Panc1 (cell line): Measurements from ENCODE around the gene METTL26. TPM values are rescaled to one million over a fixed set of nuclear protein-coding genes. Genes with fewer than 3 reads are reported as not detected.
A peak's percentile ranks its signal among the peaks of the same experiment; 100 is the strongest.

Source experiments
- ATAC-seq: fragments of 200-7000 bp; cut with Tn5 transposase; 2 replicates; pipeline ENCODE4 v1.9.1; 2020; ENCODE audit warnings: mild to moderate bottlenecking, moderate library complexity
- BruUV-seq: library from RNA; stranded (reverse); fragments of 400-500 nt; replicated peaks from 2 replicates; lab custom pipeline; 2021; lab: Mats Ljungman, UMichigan
- CTCF ChIA-PET: fragments of 300-600 bp; sonication (Branson Sonifier 250); formaldehyde crosslinking; loops from one replicate; lab custom pipeline; 2022; ENCODE audit warnings: antibody characterized with exemption; lab: Charles Lee
- POLR2A ChIA-PET: fragments of 300-600 bp; sonication (Branson Sonifier 250); formaldehyde crosslinking; loops from one replicate; lab custom pipeline; 2022; ENCODE audit warnings: antibody characterized with exemption; lab: Charles Lee
- DNase-seq: peaks from one replicate; pipeline ENCODE4 v3.0.0-alpha.2; 2010; ENCODE audit warnings: low read depth, low spot score
- H3K27ac ChIP-seq: 2 replicates; pipeline ENCODE4 v1.5.1; 2011; ENCODE audit warnings: mild to moderate bottlenecking, low read length, inconsistent platforms
- H3K27me3 ChIP-seq: fragments of 200-500 bp; sonication (Bioruptor generic); 2 replicates; pipeline ENCODE4 v1.6.0; 2014; ENCODE audit warnings: low read length, inconsistent platforms; ENCODE audit not compliant: control insufficient read depth, insufficient read depth
- H3K36me3 ChIP-seq: fragments of 200-500 bp; sonication (Bioruptor generic); 2 replicates; pipeline ENCODE4 v1.5.1; 2014; ENCODE audit warnings: inconsistent platforms, mild to moderate bottlenecking, low read length, moderate library complexity; ENCODE audit not compliant: control insufficient read depth, insufficient read depth
- H3K4me1 ChIP-seq: 2 replicates; pipeline ENCODE4 v1.5.1; 2011; ENCODE audit warnings: inconsistent platforms, mild to moderate bottlenecking, low read length, moderate library complexity; ENCODE audit not compliant: control insufficient read depth, insufficient read depth
- H3K4me3 ChIP-seq, 2 experiments: 2 replicates each; pipeline ENCODE4 v1.5.1; 2011 to 2012; ENCODE audit warnings: low read depth in 2 of 2, low read length in 2 of 2, mild to moderate bottlenecking in 2 of 2, inconsistent platforms in 1 of 2, moderate library complexity in 1 of 2
- H3K9me3 ChIP-seq: fragments of 200-500 bp; sonication (Bioruptor generic); 2 replicates; pipeline ENCODE4 v1.5.1; 2014; ENCODE audit warnings: low read depth, mild to moderate bottlenecking, inconsistent platforms, low read length, moderate library complexity; ENCODE audit not compliant: control insufficient read depth, insufficient read depth
- POLR2AphosphoS5 ChIP-seq: IDR thresholded peaks from 2 replicates; pipeline ENCODE4 v1.6.1; 2012; ENCODE audit warnings: mild to moderate bottlenecking, low read depth, low read length, moderate library complexity
- REST ChIP-seq, 2 experiments: IDR thresholded peaks; 2 replicates each; pipeline ENCODE4 v1.6.1; 2011 to 2012; ENCODE audit warnings: low read depth in 2 of 2, control low read depth in 1 of 2, low read length in 1 of 2, mild to moderate bottlenecking in 1 of 2, moderate library complexity in 1 of 2; ENCODE audit not compliant: insufficient read depth in 1 of 2
- SIN3A ChIP-seq: IDR thresholded peaks from 2 replicates; pipeline ENCODE4 v1.6.1; 2012; ENCODE audit warnings: low read depth, mild to moderate bottlenecking, low read length, moderate library complexity, borderline replicate concordance; ENCODE audit not compliant: insufficient read depth
- TCF7L2 ChIP-seq: IDR thresholded peaks from 2 replicates; pipeline ENCODE4 v1.6.1; 2011; ENCODE audit warnings: mild to moderate bottlenecking, low read depth, low read length, inconsistent platforms
- in situ Hi-C: cut with HindIII; loops from 2 replicates; pipeline ENCODE4 v1.10.0; 2016; ENCODE audit warnings: low sequenced_read_pairs, low pct_unique_long_range_greater_than_20kb
- intact Hi-C: fragments of 100-400 bp; cut with micrococcal nuclease; formaldehyde crosslinking; loops from one replicate; pipeline ENCODE4 v1.10.0; 2022; ENCODE audit not compliant: unreplicated experiment
- total RNA-seq: library from RNA; stranded (reverse); gene quantifications from one replicate; pipeline ENCODE4 v1.2.1, GENCODE V29; 2021; ENCODE audit not compliant: unreplicated experiment
- TF ChIP-seq, protein P1 (sequence below): fragments of 450-650 bp; IDR thresholded peaks from 2 replicates; pipeline ENCODE4 v1.5.1; 2017; ENCODE audit warnings: mild to moderate bottlenecking

METTL26 gene
- total RNA-seq, 1 experiment from 2014 or later, result 91.8 TPM

- intact Hi-C loops, result no loop called here
Measured at GRCh38 chr16:642189-643049, 6.3 kb upstream of the METTL26 start.

GRCh38 chr16:641326-642188, 5.5 kb upstream of the METTL26 start, which contains the start of gene MCRIP2:
Gene MCRIP2 (plus strand): TSS chr16:641828. CDS start chr16:641992, 164 bp downstream.
- peak within 1 kb of the TSS; percentile 64 to 75 for H3K4me3 ChIP-seq
- H3K4me1 ChIP-seq, result peaks cover 53% of the 10 kb centered on the region
- no TSS peak for BruUV-seq
- CTCF ChIA-PET, result no interaction called here
- no peaks in the 10 kb centered on the region for H3K27me3 ChIP-seq
- ATAC-seq (peak; percentile 67), DNase-seq (no peak)
- intact Hi-C loops, result no loop called here
- peak within 1 kb of the TSS; percentile 91 for H3K27ac ChIP-seq
- in situ Hi-C loops, result no loop called here
- H3K36me3 ChIP-seq, result no peaks in the 10 kb centered on the region
- no peaks in the 10 kb centered on the region for H3K9me3 ChIP-seq
- POLR2A ChIA-PET, result no interaction called here
- no peak for TF ChIP-seq TCF7L2
- TF ChIP-seq SIN3A, result peak; percentile 58; the same call in 1 of the 2 replicates
- peak; percentile 50 for TF ChIP-seq POLR2AphosphoS5
- TF ChIP-seq, protein P1, sequence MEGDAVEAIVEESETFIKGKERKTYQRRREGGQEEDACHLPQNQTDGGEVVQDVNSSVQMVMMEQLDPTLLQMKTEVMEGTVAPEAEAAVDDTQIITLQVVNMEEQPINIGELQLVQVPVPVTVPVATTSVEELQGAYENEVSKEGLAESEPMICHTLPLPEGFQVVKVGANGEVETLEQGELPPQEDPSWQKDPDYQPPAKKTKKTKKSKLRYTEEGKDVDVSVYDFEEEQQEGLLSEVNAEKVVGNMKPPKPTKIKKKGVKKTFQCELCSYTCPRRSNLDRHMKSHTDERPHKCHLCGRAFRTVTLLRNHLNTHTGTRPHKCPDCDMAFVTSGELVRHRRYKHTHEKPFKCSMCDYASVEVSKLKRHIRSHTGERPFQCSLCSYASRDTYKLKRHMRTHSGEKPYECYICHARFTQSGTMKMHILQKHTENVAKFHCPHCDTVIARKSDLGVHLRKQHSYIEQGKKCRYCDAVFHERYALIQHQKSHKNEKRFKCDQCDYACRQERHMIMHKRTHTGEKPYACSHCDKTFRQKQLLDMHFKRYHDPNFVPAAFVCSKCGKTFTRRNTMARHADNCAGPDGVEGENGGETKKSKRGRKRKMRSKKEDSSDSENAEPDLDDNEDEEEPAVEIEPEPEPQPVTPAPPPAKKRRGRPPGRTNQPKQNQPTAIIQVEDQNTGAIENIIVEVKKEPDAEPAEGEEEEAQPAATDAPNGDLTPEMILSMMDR, result no peak

More at GRCh38 chr16:642189-643049, 6.3 kb upstream of the METTL26 start:
- CTCF ChIA-PET, result no interaction called here
- BruUV-seq, result no TSS peak
- POLR2A ChIA-PET, result no interaction called here
- Histone ChIP-seq H3K9me3 (no peaks in the 10 kb centered on the region), H3K4me1 (peaks cover 57% of the 10 kb centered on the region), H3K27me3 (no peaks in the 10 kb centered on the region), H3K4me3 (peak overlapping the region; percentile 64 to 75), H3K36me3 (no peaks in the 10 kb centered on the region), H3K27ac (peak overlapping the region; percentile 91)
- in situ Hi-C loops, result no loop called here
- ATAC-seq (peak; percentile 49), DNase-seq (no peak)
- TF ChIP-seq, protein P1, result no peak
- TF ChIP-seq POLR2AphosphoS5 (no peak), REST (IDR thresholded peaks at IDR 0.05; ENCODE audit: insufficient read depth in 1 of 2, low read depth in 2 of 2, low read length in 1 of 2) (no peak), SIN3A (no peak), TCF7L2 (no peak)
